GOT3 (cell line): ENCODE results near the gene ANO10.
"Not testable (repeated sequence)": the region's sequence is repeated elsewhere in the genome, so short reads cannot be mapped to it uniquely, and the experiment has no call there.

ENCODE experiments used
- DNase-seq: peaks from one replicate; lab custom pipeline; 2025; ENCODE audit warnings: mixed read lengths; lab: John Stamatoyannopoulos, UW

ANO10 gene

DNA sequence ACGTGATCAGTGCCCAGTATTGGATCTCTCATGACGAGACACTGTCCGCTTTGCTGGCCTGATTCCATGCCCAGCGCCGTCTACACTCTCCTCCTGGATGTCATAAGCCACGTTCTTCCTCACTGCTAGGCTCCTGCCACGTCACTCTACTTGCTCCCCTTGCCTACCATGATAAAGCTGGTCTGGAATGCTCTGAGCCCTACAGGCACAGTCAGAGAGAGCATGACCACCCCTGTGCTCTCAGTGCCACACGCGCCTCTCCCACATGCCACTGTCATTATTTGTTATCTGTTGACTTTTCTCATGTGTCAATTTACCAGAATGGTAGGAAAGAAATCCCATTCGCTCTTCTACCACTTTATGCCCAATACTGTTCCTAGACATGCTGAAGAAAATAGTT, 148.6 kb downstream of the ANO10 start:
- no peak for DNase-seq

DNA sequence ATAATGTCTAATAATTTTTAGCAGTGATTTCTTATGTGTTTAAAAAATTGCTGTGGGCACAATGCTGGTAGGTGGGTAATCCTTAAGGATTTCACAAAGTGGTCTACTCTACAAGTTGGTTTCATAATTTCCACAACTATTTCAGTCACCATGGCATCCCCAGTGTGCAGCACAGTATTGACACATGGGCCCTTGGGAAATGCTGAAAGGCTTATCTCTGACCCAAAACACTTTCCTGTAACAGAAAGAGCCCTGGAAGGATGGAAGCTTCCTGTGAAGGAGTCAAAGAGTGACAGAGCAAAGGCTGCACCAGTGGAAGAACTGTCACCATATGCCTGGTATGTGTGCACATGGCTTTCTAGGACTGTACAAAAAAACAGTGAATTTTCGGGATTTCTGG, 153.7 kb downstream of the ANO10 start:
- no peak for DNase-seq

DNA sequence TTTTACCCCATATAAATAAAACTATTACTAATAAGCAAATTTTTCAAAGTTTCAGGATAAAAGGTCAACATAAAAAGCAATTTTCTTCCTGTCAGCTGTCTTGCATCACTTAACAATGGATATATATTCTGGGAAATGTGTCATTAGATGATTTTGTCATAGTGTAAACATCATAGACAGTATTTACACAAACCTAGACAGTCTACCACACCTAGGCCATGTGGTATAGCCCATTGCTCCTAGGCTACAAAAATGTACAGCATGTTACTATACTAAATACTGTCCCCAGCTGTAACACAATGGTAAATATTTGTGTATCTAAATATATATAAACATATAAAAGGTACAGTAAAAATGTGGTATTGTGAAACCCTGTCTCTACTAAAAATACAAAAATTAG, 156.7 kb downstream of the ANO10 start:
- no peak for DNase-seq

DNA sequence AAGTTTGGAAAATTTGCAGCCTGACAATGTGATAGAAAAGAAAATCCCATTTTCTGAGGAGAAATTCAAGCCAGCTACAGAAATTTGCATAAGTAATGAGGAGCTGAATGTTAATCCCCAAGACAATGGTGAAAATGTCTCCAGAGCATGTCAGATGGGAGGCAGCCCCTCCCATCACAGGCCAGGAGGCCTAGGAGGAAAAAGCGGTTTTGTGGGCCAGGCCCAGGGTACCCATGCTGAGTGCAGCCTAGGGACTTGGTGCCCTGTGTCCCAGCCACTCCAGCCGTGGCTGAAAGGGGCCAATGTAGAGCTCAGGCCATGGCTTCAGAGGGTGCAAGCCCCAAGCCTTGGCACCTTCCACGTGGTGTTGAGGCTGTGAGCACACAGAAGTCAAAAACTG, 159.2 kb downstream of the ANO10 start:
- not testable (repeated sequence) for DNase-seq

DNA sequence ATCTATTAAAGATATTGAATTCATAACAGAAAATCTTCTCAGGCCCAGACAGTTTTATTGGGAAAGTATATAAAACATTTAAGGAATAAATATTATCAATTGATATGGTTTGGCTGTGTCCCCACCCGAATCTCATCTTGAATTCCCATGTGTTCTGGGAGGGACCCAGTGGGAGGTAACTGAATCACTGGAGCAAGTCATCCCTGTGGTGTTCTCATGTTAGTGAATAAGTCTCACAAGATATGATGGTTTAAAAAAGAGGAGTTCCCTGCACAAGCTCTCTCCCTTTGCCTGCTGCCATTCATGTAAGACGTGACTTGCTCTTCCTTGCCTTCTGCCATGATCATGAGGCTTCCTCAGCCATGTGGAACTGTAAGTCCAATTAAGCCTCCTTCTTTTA, 160.5 kb downstream of the ANO10 start:
- DNase-seq = no peak

DNA sequence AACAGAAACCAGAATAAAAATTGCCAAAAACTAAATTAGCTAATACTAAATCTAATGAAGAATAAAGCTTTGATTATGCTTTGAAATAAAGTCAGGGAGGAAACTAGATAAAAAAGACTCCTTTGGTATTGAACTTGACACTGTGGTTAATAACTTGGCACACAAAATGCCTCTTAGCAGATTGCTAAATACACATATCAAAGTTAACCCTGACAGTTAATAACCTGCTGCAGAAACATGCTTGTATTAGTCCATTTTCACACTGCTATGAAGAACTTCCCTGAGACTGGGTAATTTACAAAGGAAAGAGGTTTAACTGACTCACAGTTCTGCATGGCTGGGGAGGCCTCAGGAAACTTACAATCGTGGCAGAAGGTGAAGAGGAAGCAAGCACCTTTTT, 164.8 kb downstream of the ANO10 start:
- DNase-seq = not testable (repeated sequence)

DNA sequence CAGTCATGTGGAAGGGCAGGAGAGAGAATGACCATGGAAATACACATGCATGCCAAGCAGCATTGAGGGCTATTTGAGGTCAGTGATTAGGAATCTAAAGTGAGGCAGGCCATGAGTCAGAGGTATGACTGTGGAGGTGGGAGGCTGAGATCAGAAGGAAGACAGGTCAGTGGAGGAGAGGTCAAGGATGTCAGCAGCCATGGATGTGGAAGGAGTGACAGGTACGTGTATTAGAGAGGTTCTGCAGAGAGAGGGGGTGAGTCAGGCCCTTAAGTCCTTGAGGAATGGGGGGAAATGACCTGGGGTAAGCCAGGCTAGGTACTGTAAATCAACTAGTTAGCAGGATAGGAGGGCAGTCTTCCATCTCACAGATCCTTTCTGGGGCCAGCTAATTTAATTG, 166.6 kb downstream of the ANO10 start:
- DNase-seq = no peak

DNA sequence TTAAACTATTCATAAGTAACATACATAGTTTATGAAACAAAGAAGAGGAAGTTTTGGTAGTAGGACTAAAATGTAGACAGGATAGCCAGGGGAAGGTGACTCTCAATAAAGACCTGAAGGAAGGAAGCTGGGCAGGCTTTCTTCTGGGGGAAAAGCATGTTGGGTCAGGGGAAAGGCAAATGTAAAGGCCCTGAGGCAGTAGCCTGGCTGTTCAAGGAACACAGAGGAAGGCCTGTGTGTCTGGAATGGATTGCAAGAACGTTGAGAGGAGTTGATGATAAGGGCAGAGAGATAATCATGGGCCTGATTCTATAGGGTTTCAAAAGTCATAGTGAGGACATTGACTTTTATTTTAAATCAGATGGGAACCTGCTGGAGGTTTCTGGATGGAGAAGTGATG, 167.8 kb downstream of the ANO10 start:
- no peak for DNase-seq

DNA sequence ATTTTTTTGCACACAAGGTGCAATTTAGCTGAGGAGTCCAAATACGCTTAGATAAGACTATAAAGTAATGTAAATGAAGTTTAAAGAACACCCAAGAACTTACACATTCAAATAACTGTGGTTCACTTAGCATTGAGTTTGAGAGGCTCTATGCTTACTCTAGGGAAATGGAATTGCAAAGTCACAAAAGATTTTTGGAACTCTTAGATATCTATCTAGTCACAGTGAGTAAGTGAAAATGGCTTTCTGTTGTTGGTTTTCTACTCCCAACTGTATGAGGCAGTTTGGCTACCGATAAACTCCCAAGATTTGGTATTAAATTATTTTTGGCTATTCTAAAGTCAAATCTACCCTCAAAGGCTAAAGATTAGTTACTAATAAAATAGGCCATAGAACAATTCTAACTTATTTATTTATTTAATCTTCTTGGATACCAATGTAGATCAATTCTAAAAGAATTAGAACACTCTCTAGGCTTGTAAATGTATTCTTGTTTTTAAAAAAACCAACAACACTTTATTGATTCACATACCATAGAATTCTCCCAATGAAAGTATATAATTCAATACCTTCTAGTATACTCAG, 170.0 kb downstream of the ANO10 start:
- no peak for DNase-seq

DNA sequence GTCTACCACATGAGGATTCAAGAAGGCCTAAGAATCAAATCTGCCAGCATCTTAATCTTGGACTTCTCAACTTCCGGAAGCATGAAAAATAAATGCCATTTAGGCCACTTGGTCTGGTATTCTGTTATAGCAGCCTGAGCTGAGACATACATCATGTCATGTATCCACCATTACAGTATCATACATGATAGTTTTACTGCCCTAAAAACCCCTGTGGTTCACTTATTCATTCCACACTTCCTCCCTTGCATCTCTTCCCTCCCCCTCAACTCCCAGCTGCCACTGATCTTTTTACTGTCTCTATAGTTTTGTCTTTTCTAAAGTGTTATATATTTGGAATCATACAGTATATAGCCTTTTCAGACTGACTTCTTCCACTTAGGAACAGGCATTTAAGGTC, 173.7 kb downstream of the ANO10 start:
- no peak for DNase-seq

DNA sequence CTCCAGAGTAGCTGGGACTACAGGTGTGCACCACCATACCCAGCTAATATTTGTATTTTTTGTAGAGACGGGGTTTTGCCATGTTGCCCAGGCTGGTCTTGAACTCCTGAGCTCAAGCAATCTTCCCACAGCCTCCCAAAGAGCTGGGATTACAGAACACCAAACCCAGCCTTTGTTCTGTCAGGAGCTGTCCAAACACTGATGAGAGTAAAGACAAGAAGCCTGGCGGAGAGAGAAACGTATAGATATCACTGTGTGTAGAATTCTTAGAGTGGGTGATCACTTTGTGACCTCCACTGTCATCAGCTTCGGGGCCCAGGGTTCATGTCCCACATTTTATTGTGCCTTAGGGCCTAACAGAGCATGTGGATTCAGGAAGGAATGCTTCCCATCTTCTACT, 176.0 kb downstream of the ANO10 start:
- no peak for DNase-seq

DNA sequence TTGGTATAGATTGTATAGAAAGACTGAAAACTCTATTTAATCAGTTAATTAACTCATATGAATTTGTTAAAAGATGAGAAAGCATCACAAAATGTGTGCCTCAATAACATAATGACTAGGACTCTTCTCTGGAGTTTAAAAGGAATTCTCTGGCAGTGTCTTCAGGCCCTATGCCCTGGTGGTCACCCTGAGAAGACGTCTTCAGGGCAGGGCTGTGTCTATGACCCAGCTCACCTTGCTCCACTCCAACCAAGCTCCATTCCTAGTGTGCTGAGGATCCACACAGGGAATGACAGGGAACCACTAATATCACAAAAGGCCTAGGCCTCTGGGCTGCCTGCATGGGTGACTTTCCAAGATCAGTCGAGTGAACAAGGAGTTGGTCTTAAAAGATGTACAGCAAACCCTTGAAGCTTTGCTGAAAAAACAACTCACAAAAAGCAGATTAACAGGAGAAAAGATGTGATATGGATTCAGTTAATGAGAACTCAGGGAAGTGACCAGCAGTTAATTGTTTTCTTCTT, 178.9 kb downstream of the ANO10 start:
- no peak for DNase-seq

DNA sequence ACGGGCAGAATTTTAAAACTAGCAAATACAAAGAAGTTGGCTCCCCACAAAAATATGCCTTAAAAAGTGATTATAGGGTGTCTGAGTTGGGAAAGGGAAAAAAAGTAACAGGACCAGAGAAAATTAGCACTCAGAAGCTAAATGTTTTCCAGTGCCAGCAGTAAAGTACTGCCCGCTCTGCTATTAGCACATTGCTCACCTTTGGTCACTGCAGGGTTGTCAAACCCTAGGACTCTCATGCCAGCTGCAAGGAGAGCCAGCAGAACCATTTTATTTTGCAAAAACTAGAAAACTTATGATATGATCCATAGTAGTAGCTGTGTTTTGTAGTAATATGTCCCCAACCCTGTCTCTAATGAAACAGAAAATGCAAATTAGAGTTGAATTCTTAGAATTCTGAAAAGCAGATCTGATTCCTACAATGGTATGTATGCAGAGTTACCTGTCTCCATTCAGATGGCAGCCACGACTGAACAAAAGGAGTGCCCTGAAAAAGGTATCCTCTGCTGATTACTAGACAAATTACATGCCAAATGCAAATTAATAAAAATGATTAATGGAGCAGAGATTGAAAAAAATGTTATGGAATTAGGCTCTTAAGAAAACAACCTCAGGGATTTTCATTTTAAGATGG, 185.2 kb downstream of the ANO10 start:
- no peak for DNase-seq

DNA sequence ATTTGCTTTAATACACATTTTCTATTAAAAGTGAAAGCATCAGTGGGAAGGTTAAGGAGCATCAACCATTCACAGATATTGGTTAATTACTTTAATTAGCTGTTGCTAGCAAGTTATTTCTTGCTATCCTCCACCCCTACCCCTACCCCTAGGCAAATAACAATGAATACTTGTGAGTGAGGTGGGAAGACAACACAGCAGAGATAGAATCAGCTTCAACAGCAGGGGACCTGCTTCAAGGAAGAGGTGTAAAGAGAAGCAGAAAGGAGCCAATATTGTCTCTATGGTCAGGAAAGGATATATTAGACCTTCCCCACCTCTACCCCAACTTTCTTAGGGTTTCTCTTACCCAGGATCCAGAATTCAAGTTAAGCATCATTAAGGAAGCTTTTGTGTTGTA, 186.1 kb downstream of the ANO10 start:
- no peak for DNase-seq

DNA sequence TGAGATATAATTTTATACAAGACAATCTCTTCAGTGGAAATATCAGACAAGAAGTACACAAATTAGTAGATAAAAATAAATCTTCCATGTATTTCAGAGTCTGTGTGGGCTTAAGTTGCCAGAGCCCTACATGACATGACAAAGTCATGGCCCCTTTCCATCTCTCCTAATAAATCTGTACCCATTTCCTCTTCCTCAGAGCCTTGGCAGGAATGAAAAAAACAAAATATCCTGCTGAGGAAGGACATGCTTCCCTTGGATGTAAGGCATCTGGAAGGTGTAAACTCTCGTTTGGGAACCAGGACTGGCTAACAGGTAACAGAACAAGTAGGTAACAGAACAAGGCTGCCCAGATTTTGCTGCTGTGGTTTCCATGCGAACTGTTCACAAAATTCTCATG, 187.4 kb downstream of the ANO10 start:
- no peak for DNase-seq

DNA sequence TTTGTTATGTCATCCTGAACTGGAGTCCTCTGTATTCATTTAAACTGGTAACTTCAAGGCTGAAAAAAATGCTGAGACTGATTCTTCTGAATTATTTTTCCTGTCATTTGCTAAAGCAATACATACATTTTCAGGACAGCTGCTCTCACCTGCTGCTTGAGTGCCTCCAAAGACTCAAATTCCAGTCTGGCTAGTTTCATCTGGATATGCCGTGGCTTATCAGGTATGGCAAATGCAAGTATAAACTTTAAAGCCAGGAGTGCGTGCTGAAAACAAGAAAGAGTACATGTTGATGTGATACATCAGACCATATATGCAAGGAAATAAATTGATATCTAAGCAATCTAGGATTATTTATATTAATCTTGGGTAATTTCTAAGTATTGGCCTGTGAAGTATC, 189.3 kb downstream of the ANO10 start:
- DNase-seq = no peak

DNA sequence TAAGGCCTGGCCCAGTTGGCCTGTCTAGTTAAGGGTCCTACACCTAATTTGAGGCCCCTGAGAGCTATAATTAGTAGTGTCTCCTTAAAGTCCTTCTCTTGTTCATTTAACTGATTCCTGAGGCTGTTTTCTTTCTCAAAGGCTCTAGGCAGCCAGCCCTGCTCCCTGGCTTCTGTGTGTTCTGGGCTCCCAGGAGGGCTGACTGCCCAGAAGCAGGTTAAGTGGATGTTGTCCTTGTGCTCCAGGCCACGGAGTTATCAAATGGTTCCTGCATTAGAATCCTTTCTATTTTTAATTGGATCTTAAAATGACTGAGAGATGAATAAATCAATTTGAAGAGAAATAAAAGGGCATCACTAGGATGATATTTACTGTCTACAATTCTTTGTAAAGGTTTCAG, 195.4 kb downstream of the ANO10 start:
- DNase-seq = no peak

DNA sequence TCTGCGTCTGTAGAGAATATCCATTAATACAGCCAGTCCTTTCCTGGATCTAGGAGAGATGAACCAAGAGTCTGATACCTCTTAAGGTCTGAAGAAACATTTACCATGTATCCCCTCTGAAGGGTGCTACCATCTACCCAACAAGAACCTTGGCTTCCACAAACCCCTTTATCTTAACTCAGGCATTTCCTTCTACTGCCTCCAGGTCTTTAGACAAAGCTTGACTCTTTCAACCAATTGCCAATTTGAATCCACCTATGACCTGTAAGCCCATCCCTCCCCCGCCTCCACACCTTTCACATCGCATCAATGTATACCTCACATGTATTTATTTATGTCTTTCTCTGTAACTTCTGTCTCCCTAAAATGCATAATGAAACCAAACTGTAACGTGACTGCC, 196.0 kb downstream of the ANO10 start:
- no peak for DNase-seq

DNA sequence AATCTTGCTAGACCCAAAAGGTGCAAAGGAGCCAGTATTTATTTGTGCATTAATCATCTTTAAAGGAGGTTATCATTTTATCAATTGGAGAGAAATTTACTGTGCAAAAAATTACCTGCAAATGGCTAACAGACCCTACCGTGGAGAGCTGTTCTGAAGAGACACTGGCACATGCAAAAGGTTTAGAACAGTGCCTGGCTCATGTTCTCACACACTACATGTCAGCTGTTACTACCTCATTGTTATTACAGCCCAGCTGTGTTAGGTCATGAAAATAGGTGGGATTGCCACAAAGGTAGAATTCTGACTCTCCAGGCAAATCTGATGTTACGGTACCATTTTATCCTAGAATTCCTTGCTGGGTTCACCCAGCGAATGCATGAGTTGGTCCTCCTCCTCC, 198.2 kb downstream of the ANO10 start:
- DNase-seq = no peak

DNA sequence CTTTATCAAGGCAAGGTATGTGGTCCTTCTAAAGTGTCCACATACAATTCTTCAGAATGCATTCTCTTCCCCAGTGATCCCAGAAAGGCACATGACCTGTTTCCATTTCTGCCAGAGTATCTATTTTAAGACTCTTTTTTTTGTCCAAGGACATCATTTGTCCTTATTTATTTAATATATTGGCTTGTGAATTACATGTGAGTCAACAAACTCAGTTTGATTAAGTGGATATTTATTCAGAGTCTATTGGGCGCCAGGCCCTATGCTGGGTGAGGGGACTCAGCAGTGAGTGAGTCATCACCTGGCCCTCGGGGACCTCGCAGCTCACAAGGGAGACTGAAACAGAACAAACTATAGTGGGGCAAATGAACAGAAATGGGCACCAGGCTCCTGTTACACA, 198.7 kb downstream of the ANO10 start:
- DNase-seq = no peak

DNA sequence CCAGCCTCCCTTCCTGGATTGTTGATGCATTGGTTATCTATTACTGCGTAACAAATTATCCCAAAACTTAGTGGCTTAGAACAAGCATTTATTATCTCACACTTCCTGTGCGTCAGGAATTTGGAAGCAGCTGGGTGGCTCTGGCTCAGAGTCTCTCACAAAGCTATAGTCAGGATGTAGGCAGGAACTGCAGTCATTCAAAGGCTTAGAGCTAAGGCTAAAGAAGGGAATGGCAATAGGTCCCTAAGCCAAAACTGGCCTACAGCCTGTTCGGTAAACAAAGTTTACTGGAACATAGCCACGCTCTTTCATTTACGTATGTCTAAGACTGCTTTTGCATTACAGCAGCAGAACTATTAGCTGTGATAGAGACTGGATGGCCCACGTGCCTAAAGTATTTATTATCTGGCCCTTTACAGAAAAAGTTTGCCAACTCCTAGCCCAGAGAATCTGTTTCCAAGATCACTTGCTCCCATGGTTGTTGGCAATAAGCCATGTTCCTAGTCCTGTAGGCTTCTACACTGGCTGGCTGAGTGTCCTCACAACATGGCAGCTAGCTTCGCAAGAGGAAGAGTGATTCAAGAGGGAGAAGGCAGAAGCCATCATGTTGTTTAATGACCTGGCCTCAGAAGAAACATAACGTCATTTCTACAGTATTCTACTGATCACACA, 203.1 kb downstream of the ANO10 start:
- no peak for DNase-seq

DNA sequence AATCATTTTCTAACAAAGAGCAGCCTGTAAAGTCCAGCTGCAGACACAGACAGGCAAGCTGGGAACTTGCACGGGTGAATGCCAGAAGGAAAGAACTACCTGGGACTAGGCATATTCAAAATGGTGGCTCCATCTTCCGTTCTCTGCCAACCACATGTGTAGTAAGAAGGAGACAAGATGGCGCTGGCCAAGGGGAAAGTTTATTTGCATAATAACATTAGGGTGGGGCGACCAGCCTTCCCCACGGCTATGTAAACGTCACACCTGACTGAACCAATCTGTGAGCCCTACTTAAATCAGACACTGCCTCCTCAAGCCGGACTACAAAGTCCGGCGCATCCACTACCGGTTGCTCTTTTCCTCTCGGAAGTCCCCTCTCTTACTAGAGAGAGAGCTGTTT, 204.7 kb downstream of the ANO10 start:
- DNase-seq = no peak

DNA sequence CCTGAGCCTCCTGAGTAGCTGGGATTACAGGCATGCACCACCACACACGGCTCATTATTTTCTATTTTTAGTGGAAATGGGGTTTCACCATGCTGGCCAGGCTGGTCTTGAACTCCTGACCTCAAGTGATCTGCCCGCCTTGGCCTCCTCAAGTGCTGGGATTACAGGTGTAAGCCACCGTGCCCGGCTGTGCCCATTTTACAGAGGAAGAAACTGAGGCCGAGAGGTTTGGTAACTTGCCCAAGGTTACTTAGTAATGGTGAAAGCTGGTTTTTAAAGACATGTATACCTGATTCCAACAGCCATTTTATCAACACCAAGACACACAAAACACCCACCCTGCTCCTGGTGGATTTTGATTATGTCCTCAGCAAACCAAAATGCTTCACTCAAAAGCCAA, 206.7 kb downstream of the ANO10 start:
- DNase-seq = no peak
